ENCODE measurements around the gene SSU72. TPM values are rescaled to one million over a fixed set of nuclear protein-coding genes. Genes with fewer than 3 reads are reported as not detected.
A peak's percentile ranks its signal among the peaks of the same experiment; 100 is the strongest.

The SSU72 gene
- 100 to 1,000 TPM in 2 of 3 donors, 10 to 100 TPM in 1; 63.1 to 139 (median 133) TPM for polyA plus RNA-seq

- H3K27ac ChIP-seq (ENCODE audit: low read depth, low read length) = peak within 1 kb of the TSS; percentile 95
- 0% methylated on average over 73 to 87 of the region's 87 CpGs for WGBS, 3 donors
Observed at GRCh38 chr1:1574721-1575537, at the start of gene SSU72. Gene SSU72, minus strand, starts transcription at chr1:1574863. Its CDS starts 306 bp downstream, at chr1:1574557.

- no peak overlapping the region for H3K27ac ChIP-seq (ENCODE audit: low read depth, low read length)
- WGBS, 3 donors = 92 to 95% (median 94%) methylated on average over 48 to 51 of the region's 51 CpGs
Observed at GRCh38 chr1:1623631-1624442, 49.2 kb upstream of the SSU72 start.

- no peak overlapping the region for H3K27ac ChIP-seq (ENCODE audit: low read depth, low read length)
- WGBS, 3 donors = 93 to 97% (median 95%) methylated on average over 30 to 33 of the region's 33 CpGs
Observed at GRCh38 chr1:1623181-1623630, 48.5 kb upstream of the SSU72 start.

- no peak overlapping the region for H3K27ac ChIP-seq (ENCODE audit: low read depth, low read length)
- 87 to 91% (median 90%) methylated on average over 17 of the region's 17 CpGs for WGBS, 3 donors
Observed at GRCh38 chr1:1622788-1623094, 48.1 kb upstream of the SSU72 start.

GRCh38 chr1:1622010-1622787 is 47.5 kb upstream of the SSU72 start:
- WGBS, 3 donors = 82 to 91% (median 89%) methylated on average over 20 to 21 of the region's 21 CpGs
- no peak overlapping the region for H3K27ac ChIP-seq (ENCODE audit: low read depth, low read length)

- no peak overlapping the region for H3K27ac ChIP-seq (ENCODE audit: low read depth, low read length)
- WGBS, 3 donors = 84 to 88% (median 86%) methylated on average over 31 of the region's 31 CpGs
Observed at GRCh38 chr1:1621173-1622009, 46.7 kb upstream of the SSU72 start.

- no peak overlapping the region for H3K27ac ChIP-seq (ENCODE audit: low read depth, low read length)
- WGBS, 3 donors = 86 to 92% (median 89%) methylated on average over 13 to 16 of the region's 16 CpGs
Observed at GRCh38 chr1:1620433-1621139, 45.9 kb upstream of the SSU72 start.

GRCh38 chr1:1619917-1620361 is 45.3 kb upstream of the SSU72 start:
- 57 to 87% (median 86%) methylated on average over 14 of the region's 14 CpGs for WGBS, 3 donors
- H3K27ac ChIP-seq (ENCODE audit: low read depth, low read length) = no peak overlapping the region

- 94 to 96% (median 96%) methylated on average over 9 of the region's 9 CpGs for WGBS, 3 donors
- no peak overlapping the region for H3K27ac ChIP-seq (ENCODE audit: low read depth, low read length)
Observed at GRCh38 chr1:1618396-1619068, 43.9 kb upstream of the SSU72 start.

- 89 to 98% (median 94%) methylated on average over 6 of the region's 6 CpGs for WGBS, 3 donors
- no peak overlapping the region for H3K27ac ChIP-seq (ENCODE audit: low read depth, low read length)
Observed at GRCh38 chr1:1617925-1618324, 43.3 kb upstream of the SSU72 start.

GRCh38 chr1:1617516-1617915 is 42.9 kb upstream of the SSU72 start:
- H3K27ac ChIP-seq (ENCODE audit: low read depth, low read length) = no peak overlapping the region
- 87 to 94% (median 90%) methylated on average over 11 of the region's 11 CpGs for WGBS, 3 donors

GRCh38 chr1:1616838-1617237 is 42.2 kb upstream of the SSU72 start:
- H3K27ac ChIP-seq (ENCODE audit: low read depth, low read length) = no peak overlapping the region
- WGBS, 3 donors = 69 to 87% (median 74%) methylated on average over 18 to 19 of the region's 19 CpGs

GRCh38 chr1:1616045-1616790 is 41.6 kb upstream of the SSU72 start:
- H3K27ac ChIP-seq (ENCODE audit: low read depth, low read length) = no peak overlapping the region
- WGBS, 3 donors = 2 to 9% (median 8%) methylated on average over 65 to 80 of the region's 80 CpGs

- 0 to 1% (median 0%) methylated on average over 76 to 107 of the region's 107 CpGs for WGBS, 3 donors
Observed at GRCh38 chr1:1615256-1616044, 40.8 kb upstream of the SSU72 start, which contains the start of gene MIB2. Gene MIB2, plus strand, starts transcription at chr1:1615500. Its CDS starts 7,953 bp downstream, at chr1:1623453.

GRCh38 chr1:1614954-1615255 is 40.2 kb upstream of the SSU72 start:
- H3K27ac ChIP-seq (ENCODE audit: low read depth, low read length) = no peak overlapping the region
- WGBS, 3 donors = 0 to 1% (median 0%) methylated on average over 23 of the region's 23 CpGs

More at GRCh38 chr1:1615256-1616044, 40.8 kb upstream of the SSU72 start, which contains the start of gene MIB2:
- H3K27ac ChIP-seq (ENCODE audit: low read depth, low read length) = peak within 1 kb of the TSS; percentile 98
